NT2/D1 (cell line): ENCODE measurements around the gene RELB.

ENCODE experiments used
- SUZ12 ChIP-seq: IDR thresholded peaks from 2 replicates; pipeline ENCODE4 v1.6.1; 2011; ENCODE audit not compliant: insufficient read length, insufficient read depth; ENCODE audit errors: extremely low read depth
- YY1 ChIP-seq: IDR thresholded peaks from 2 replicates; pipeline ENCODE4 v1.6.1; 2011; ENCODE audit not compliant: insufficient read length, insufficient read depth
- ZNF274 ChIP-seq: IDR thresholded peaks from 2 replicates; pipeline ENCODE4 v1.6.1; 2011; ENCODE audit warnings: mild to moderate bottlenecking, low read depth, low read length

GRCh38 chr19:45049073-45049736 is 47.9 kb downstream of the RELB start:
- TF ChIP-seq ZNF274, result no peak
- no peak for TF ChIP-seq YY1
- TF ChIP-seq SUZ12, result no peak
